Left ventricle myocardium inferior (tissue), 1 donor: Measurements from ENCODE around the gene RANBP17. TPM values are rescaled to one million over a fixed set of nuclear protein-coding genes. Genes with fewer than 3 reads are reported as not detected.

Experiments used
- DNase-seq: peaks from one replicate; pipeline ENCODE4 v3.0.0-alpha.2; 2020
- H3K27ac ChIP-seq: fragments of 200-600 bp; replicated peaks from 2 replicates; pipeline ENCODE4 v1.8.0; 2021
- H3K27me3 ChIP-seq: fragments of 200-600 bp; 2 replicates; pipeline ENCODE4 v1.8.0; 2021; ENCODE audit warnings: low read depth
- H3K36me3 ChIP-seq: fragments of 200-600 bp; 2 replicates; pipeline ENCODE4 v1.8.0; 2021
- H3K4me1 ChIP-seq: fragments of 200-600 bp; 2 replicates; pipeline ENCODE4 v1.8.0; 2021
- H3K4me3 ChIP-seq: fragments of 200-600 bp; 2 replicates; pipeline ENCODE4 v1.8.0; 2021; ENCODE audit warnings: mild to moderate bottlenecking, moderate library complexity
- H3K9me3 ChIP-seq: fragments of 200-600 bp; replicated peaks from 2 replicates; pipeline ENCODE4 v1.8.0; 2021
- CTCF ChIP-seq: fragments of 200-600 bp; IDR thresholded peaks from 2 replicates; pipeline ENCODE4 v1.8.0; 2021; ENCODE audit warnings: antibody characterized with exemption, mild to moderate bottlenecking, borderline replicate concordance
- intact Hi-C: fragments of 100-400 bp; cut with micrococcal nuclease; formaldehyde crosslinking; loops from one replicate; pipeline ENCODE4 v1.11.0; 2022
- total RNA-seq: library from RNA; stranded (reverse); fragmentation: NEBNext Ultra II Directional; extraction: Animal tissue kit (Norgen Biotek cat#: 25700); gene quantifications from one replicate; pipeline ENCODE4 v1.2.1, GENCODE V29; 2021
- donor health status: DM: no; HTN: yes; CAD: no; lungs with severe emphysema.

RANBP17 gene
- total RNA-seq, 1 donor from 2014 or later, result 6.5 TPM

- Histone ChIP-seq H3K4me1 (no peaks in the 10 kb centered on the region), H3K27ac (no peak overlapping the region), H3K27me3 (no peaks in the 10 kb centered on the region), H3K4me3 (no peak overlapping the region), H3K9me3 (no peaks in the 10 kb centered on the region), H3K36me3 (no peaks in the 10 kb centered on the region)
- TF ChIP-seq CTCF, result no peak
- DNase-seq, result no peak
- intact Hi-C loops, result no loop called here
Measured at GRCh38 chr5:171226864-171227263, 365.0 kb downstream of the RANBP17 start.

- intact Hi-C loops, result no loop called here
- TF ChIP-seq CTCF, result no peak
- H3K27ac ChIP-seq, result no peak overlapping the region
- H3K4me3 ChIP-seq, result no peak overlapping the region
- H3K36me3 ChIP-seq, result no peaks in the 10 kb centered on the region
- H3K4me1 ChIP-seq, result no peaks in the 10 kb centered on the region
- no peak for DNase-seq
- no peaks in the 10 kb centered on the region for H3K9me3 ChIP-seq
- H3K27me3 ChIP-seq, result no peaks in the 10 kb centered on the region
Measured at GRCh38 chr5:171236651-171237050, 374.8 kb downstream of the RANBP17 start.

- intact Hi-C loops, result no loop called here
- no peaks in the 10 kb centered on the region for H3K27me3 ChIP-seq
- no peaks in the 10 kb centered on the region for H3K36me3 ChIP-seq
- no peak overlapping the region for H3K4me3 ChIP-seq
- TF ChIP-seq CTCF, result no peak
- DNase-seq, result no peak
- H3K9me3 ChIP-seq, result no peaks in the 10 kb centered on the region
- H3K27ac ChIP-seq, result no peak overlapping the region
- H3K4me1 ChIP-seq, result no peaks in the 10 kb centered on the region
Measured at GRCh38 chr5:171242521-171242920, 380.7 kb downstream of the RANBP17 start.

- H3K27me3 ChIP-seq, result no peaks in the 10 kb centered on the region
- H3K36me3 ChIP-seq, result peaks cover 6% of the 10 kb centered on the region
- intact Hi-C loops, result no loop called here
- H3K9me3 ChIP-seq, result peaks cover 28% of the 10 kb centered on the region
- H3K27ac ChIP-seq, result no peak overlapping the region
- DNase-seq, result no peak
- no peak for TF ChIP-seq CTCF
- no peaks in the 10 kb centered on the region for H3K4me1 ChIP-seq
- no peak overlapping the region for H3K4me3 ChIP-seq
Measured at GRCh38 chr5:171246231-171246630, 384.4 kb downstream of the RANBP17 start.

- no peaks in the 10 kb centered on the region for H3K4me1 ChIP-seq
- intact Hi-C loops, result no loop called here
- H3K27me3 ChIP-seq, result no peaks in the 10 kb centered on the region
- H3K4me3 ChIP-seq, result no peak overlapping the region
- TF ChIP-seq CTCF, result no peak
- peaks cover 6% of the 10 kb centered on the region for H3K36me3 ChIP-seq
- no peak overlapping the region for H3K27ac ChIP-seq
- no peak for DNase-seq
- peaks cover 28% of the 10 kb centered on the region for H3K9me3 ChIP-seq
Measured at GRCh38 chr5:171249460-171249859, 387.6 kb downstream of the RANBP17 start.

- Histone ChIP-seq H3K9me3 (peaks cover 28% of the 10 kb centered on the region), H3K36me3 (peaks cover 6% of the 10 kb centered on the region), H3K4me1 (no peaks in the 10 kb centered on the region), H3K27ac (no peak overlapping the region), H3K4me3 (no peak overlapping the region), H3K27me3 (no peaks in the 10 kb centered on the region)
- DNase-seq, result no peak
- intact Hi-C loops, result no loop called here
- TF ChIP-seq CTCF, result no peak
Measured at GRCh38 chr5:171250738-171251137, 388.9 kb downstream of the RANBP17 start.
